OCI-LY3 (cell line): ENCODE results near the gene SYPL1.

Experiments used
- H2AFZ ChIP-seq: fragments of 200-600, 300-600 bp; shearing (Covaris generic); 2 replicates; pipeline ENCODE4 v1.6.0; 2014; ENCODE audit warnings: antibody characterized with exemption, low read depth, low read length
- H3K27ac ChIP-seq: fragments of 200-600, 300-600 bp; sonication (generic); 2 replicates; pipeline ENCODE4 v1.5.1; 2014; ENCODE audit warnings: mild to moderate bottlenecking, low read length, moderate library complexity, mixed read lengths
- H3K27me3 ChIP-seq: fragments of 200-600, 300-600 bp; sonication (generic); 2 replicates; pipeline ENCODE4 v1.6.1; 2014; ENCODE audit warnings: low read depth, low read length, mixed read lengths
- H3K36me3 ChIP-seq: fragments of 200-600, 300-600 bp; sonication (generic); replicated peaks from 2 replicates; pipeline ENCODE3; 2014; ENCODE audit warnings: low read depth, low read length, mixed read lengths
- H3K4me1 ChIP-seq: fragments of 300-600, 200-600 bp; sonication (generic); 2 replicates; pipeline ENCODE4 v1.6.1; 2014; ENCODE audit warnings: low read length, mixed read lengths
- H3K4me2 ChIP-seq: fragments of 200-600, 300-600 bp; sonication (generic); 2 replicates; pipeline ENCODE4 v1.6.1; 2014; ENCODE audit warnings: low read length, mixed read lengths
- H3K4me3 ChIP-seq: fragments of 300-600, 200-600 bp; sonication (generic); 2 replicates; pipeline ENCODE4 v1.5.1; 2014; ENCODE audit warnings: antibody characterized with exemption, mild to moderate bottlenecking, low read length, moderate library complexity
- H3K79me2 ChIP-seq: fragments of 300-600, 200-600 bp; shearing (Covaris generic); 2 replicates; pipeline ENCODE4 v1.6.1; 2014; ENCODE audit warnings: mild to moderate bottlenecking, low read length, mixed read lengths
- H3K9ac ChIP-seq: fragments of 300-600, 200-600 bp; shearing (Covaris generic); 2 replicates; pipeline ENCODE4 v1.6.0; 2014; ENCODE audit warnings: mild to moderate bottlenecking, low read length, moderate library complexity
- H3K9me3 ChIP-seq: fragments of 200-600, 300-600 bp; shearing (Covaris generic); 2 replicates; pipeline ENCODE4 v1.6.1; 2014; ENCODE audit warnings: low read length, mixed read lengths; ENCODE audit not compliant: insufficient read depth
- H4K20me1 ChIP-seq: fragments of 200-600, 300-600 bp; sonication (generic); 2 replicates; pipeline ENCODE4 v1.6.1; 2016; ENCODE audit warnings: low read length, mixed read lengths; ENCODE audit not compliant: insufficient read depth
- CTCF ChIP-seq: fragments of 200-600, 300-600 bp; sonication (generic); IDR thresholded peaks from 2 replicates; pipeline ENCODE4 v1.5.1; 2014; ENCODE audit warnings: antibody characterized with exemption, low read length, low read depth
- EZH2phosphoT487 ChIP-seq: fragments of 200-600 bp; shearing (Covaris generic); IDR thresholded peaks from 2 replicates; pipeline ENCODE4 v1.6.1; 2018; ENCODE audit warnings: antibody characterized with exemption, mixed run types, low read depth

SYPL1 gene

DNA sequence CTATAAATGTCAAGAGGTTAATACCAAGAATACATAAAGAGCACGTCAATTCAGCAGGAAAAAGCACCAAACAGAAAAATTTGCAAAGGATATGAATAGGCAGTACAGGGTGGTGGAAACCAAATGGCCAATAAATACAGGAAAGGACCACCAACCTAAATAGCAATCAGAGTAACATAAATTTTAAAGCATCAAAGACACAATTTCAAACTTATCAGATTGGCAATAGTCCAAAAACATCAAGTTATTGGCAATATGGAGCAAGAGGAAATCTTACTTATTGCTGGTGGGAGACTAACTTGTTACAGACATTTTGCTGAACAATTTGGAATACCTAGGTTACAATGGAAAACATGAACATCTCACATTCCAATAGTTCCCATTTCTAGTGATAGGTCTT lies 24.1 kb downstream of the SYPL1 start:
- H3K36me3 ChIP-seq = peaks cover 33% of the 10 kb centered on the region

DNA sequence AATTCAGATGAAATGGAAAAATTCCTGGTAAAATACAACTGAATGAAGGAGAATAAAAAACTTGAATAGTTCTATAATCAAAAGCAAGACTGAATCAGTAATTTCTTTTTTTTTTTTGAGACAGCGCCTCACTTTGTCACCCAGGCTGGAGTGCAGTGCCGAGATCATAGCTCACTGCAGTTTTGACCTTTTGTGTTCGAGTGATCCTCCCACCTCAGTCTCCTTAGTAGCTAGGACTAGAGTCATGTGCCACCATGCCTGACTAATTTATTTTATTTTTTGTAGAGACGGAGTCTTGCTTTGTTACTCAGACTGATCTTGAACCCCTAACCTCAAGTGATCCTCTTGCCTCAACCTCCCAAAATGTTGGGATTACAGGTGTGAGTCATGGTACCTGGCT lies 26.1 kb downstream of the SYPL1 start:
- no peak overlapping the region for H3K9ac ChIP-seq
- TF ChIP-seq EZH2phosphoT487 = no peak
- no peak for TF ChIP-seq CTCF
- no peak overlapping the region for H2AFZ ChIP-seq
- H3K4me1 ChIP-seq = peaks cover 22% of the 10 kb centered on the region
- no peaks in the 10 kb centered on the region for H4K20me1 ChIP-seq
- no peaks in the 10 kb centered on the region for H3K9me3 ChIP-seq
- H3K27ac ChIP-seq = no peak overlapping the region
- no peaks in the 10 kb centered on the region for H3K79me2 ChIP-seq
- no peak overlapping the region for H3K4me2 ChIP-seq
- H3K36me3 ChIP-seq = peaks cover 20% of the 10 kb centered on the region
- no peaks in the 10 kb centered on the region for H3K27me3 ChIP-seq
- H3K4me3 ChIP-seq = no peak overlapping the region

More for the DNA sequence above, 24.1 kb downstream of the SYPL1 start:
- Histone ChIP-seq H3K4me1 (peaks cover 30% of the 10 kb centered on the region), H3K4me3 (no peak overlapping the region), H3K27me3 (no peaks in the 10 kb centered on the region), H2AFZ (no peak overlapping the region), H4K20me1 (no peaks in the 10 kb centered on the region), H3K27ac (no peak overlapping the region), H3K9me3 (no peaks in the 10 kb centered on the region), H3K9ac (no peak overlapping the region), H3K4me2 (no peak overlapping the region), H3K79me2 (no peaks in the 10 kb centered on the region)
- no peak for TF ChIP-seq EZH2phosphoT487
- no peak for TF ChIP-seq CTCF

DNA sequence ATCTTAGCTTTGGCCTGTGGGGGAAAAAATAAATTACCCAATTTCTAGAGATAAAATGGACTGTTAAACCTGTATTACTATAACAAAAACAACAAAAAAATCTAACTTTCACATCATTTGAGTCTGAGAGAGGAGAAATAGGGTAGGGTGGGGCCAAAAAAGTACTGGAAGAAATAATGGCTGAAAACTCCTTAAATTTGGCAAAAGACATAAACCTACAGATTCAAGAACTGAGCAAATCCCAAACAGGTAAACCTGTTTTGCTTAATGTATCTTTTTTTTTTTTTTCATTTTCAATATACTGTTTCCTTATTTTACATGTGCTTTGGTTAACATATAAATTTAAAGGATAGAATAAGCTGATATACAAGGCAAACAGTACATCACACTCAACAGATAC lies 27.1 kb downstream of the SYPL1 start:
- no peak overlapping the region for H3K4me3 ChIP-seq
- no peaks in the 10 kb centered on the region for H3K79me2 ChIP-seq
- H3K4me1 ChIP-seq = peaks cover 20% of the 10 kb centered on the region
- no peaks in the 10 kb centered on the region for H3K27me3 ChIP-seq
- H3K9ac ChIP-seq = no peak overlapping the region
- no peak overlapping the region for H3K27ac ChIP-seq
- peaks cover 12% of the 10 kb centered on the region for H3K36me3 ChIP-seq
- H3K9me3 ChIP-seq = no peaks in the 10 kb centered on the region
- H4K20me1 ChIP-seq = no peaks in the 10 kb centered on the region
- no peak overlapping the region for H3K4me2 ChIP-seq
- TF ChIP-seq EZH2phosphoT487 = no peak
- no peak for TF ChIP-seq CTCF
- no peak overlapping the region for H2AFZ ChIP-seq

- Histone ChIP-seq H3K4me1 (peaks cover 15% of the 10 kb centered on the region), H3K9ac (no peak overlapping the region), H3K27me3 (no peaks in the 10 kb centered on the region), H4K20me1 (no peaks in the 10 kb centered on the region), H3K9me3 (no peaks in the 10 kb centered on the region), H2AFZ (no peak overlapping the region), H3K27ac (no peak overlapping the region), H3K4me2 (no peak overlapping the region), H3K4me3 (no peak overlapping the region), H3K36me3 (peaks cover 10% of the 10 kb centered on the region), H3K79me2 (no peaks in the 10 kb centered on the region)
- TF ChIP-seq EZH2phosphoT487 = no peak
- no peak for TF ChIP-seq CTCF
Observed at GRCh38 chr7:106083717-106084116, 28.4 kb downstream of the SYPL1 start.
